Gastrocnemius medialis (tissue), 4 donors: ENCODE measurements around the gene C10orf95. TPM values are rescaled to one million over a fixed set of nuclear protein-coding genes. Genes with fewer than 3 reads are reported as not detected.
A peak's percentile ranks its signal among the peaks of the same experiment; 100 is the strongest.

Experiments used
- ATAC-seq, 2 donors: fragments of 150-250 bp; one replicate each; pipeline ENCODE4 v1.9.1; 2016
- DNase-seq, 2 donors: peaks; one replicate each; pipeline ENCODE4 v3.0.0-alpha.2; 2019
- H3K27ac ChIP-seq, 4 donors: fragments of 200-600 bp; sonication (generic); 1 replicate in 1 of 4; 2 replicates in 3 of 4; pipeline ENCODE4 v1.5.1; 2016 to 2018; ENCODE audit warnings: mild to moderate bottlenecking in 2 of 4, moderate library complexity in 1 of 4
- H3K27me3 ChIP-seq, 3 donors: fragments of 200-600 bp; sonication (generic) in 2 of 3; 1 replicate in 1 of 3; 2 replicates in 2 of 3; pipeline versions ENCODE4 v1.5.1 to v1.6.0; 2016 to 2019; ENCODE audit warnings: mild to moderate bottlenecking in 1 of 3, moderate library complexity in 1 of 3
- H3K36me3 ChIP-seq, 2 donors: fragments of 200-600 bp; sonication (generic) in 1 of 2; one replicate each; pipeline ENCODE4 v1.5.1; 2017 to 2018
- H3K4me1 ChIP-seq, 2 donors: fragments of 200-600 bp; sonication (generic) in 1 of 2; one replicate each; pipeline ENCODE4 v1.5.1; 2016 to 2017; ENCODE audit warnings: mild to moderate bottlenecking in 2 of 2
- H3K4me3 ChIP-seq, 4 donors: fragments of 200-600 bp; sonication (generic) in 3 of 4; 1 replicate in 1 of 4; 2 replicates in 3 of 4; pipeline ENCODE4 v1.5.1; 2016 to 2019; ENCODE audit warnings: mild to moderate bottlenecking in 2 of 4
- H3K9me3 ChIP-seq, 3 donors: fragments of 200-600 bp; sonication (generic) in 2 of 3; 1 replicate in 1 of 3; 2 replicates in 2 of 3; pipeline ENCODE4 v1.5.1; 2016 to 2019
- CTCF ChIP-seq, 5 experiments: fragments of 450-650 bp in 3 of 5; fragments of 200-600 bp in 2 of 5; sonication (generic) in 2 of 5; IDR thresholded peaks in 4 of 5; conservative IDR thresholded peaks in 1 of 5; 1 replicate in 4 of 5; 2 replicates in 1 of 5; pipeline ENCODE4 v1.5.1; 2016 to 2019; ENCODE audit warnings: antibody characterized with exemption in 5 of 5, mild to moderate bottlenecking in 3 of 5, moderate library complexity in 3 of 5
- POLR2A ChIP-seq, 2 donors: fragments of 450-650 bp; IDR thresholded peaks; one replicate each; pipeline ENCODE4 v1.6.1; 2017; ENCODE audit warnings: antibody characterized with exemption in 2 of 2, mild to moderate bottlenecking in 2 of 2, moderate library complexity in 2 of 2
- in situ Hi-C, 4 donors: fragments of 200-750 bp; cut with MboI; loops; one replicate each; pipeline versions ENCODE4 v1.15.0 to v1.8.0; 2017; ENCODE audit warnings: low sequenced_read_pairs in 4 of 4
- intact Hi-C: fragments of 100-400 bp; cut with DNase I; formaldehyde crosslinking; loops from one replicate; pipeline ENCODE4 v1.15.1; 2023; ENCODE audit warnings: low total_unique reads
- total RNA-seq, 4 donors: library from RNA; depleted of rRNA; stranded (reverse); fragments of >200 nt; gene quantifications; one replicate each; pipeline versions ENCODE4 v1.1.0 to v1.2.3, GENCODE V29; 2016

C10orf95 gene
- total RNA-seq, 4 donors from 2014 or later: not detected

- H3K4me3 ChIP-seq: peak overlapping the region; percentile 54 to 77 (median 64)
- peaks cover 15 to 19% of the 10 kb centered on the region in 2 donors for H3K4me1 ChIP-seq
- intact Hi-C loops (loop anchor here (1.0 to 2.0 kb wide), 2 partner anchors 17 to 29 kb away; partner anchors contain the start of gene CUEDC2), in situ Hi-C loops (no loop called here)
- H3K9me3 ChIP-seq: no peaks in the 10 kb centered on the region
- peak; percentile 85 to 93 for DNase-seq
- TF ChIP-seq CTCF (IDR thresholded peaks at IDR 0.05 in 4 of 5, conservative IDR thresholded peaks at IDR 0.05 in 1 of 5) (no peak), POLR2A (IDR thresholded peaks at IDR 0.05) (peak; percentile 70 to 71)
- H3K27me3 ChIP-seq: no peaks in the 10 kb centered on the region
- no peaks in the 10 kb centered on the region for H3K36me3 ChIP-seq
- H3K27ac ChIP-seq: peak overlapping the region; percentile 44 to 74 (median 62)
- peak; percentile 89 to 94 for ATAC-seq
These were observed 10.1 kb upstream of the C10orf95 start for GRCh38 chr10:102461187-102462054.

GRCh38 chr10:102460836-102461186, 9.5 kb upstream of the C10orf95 start:
- intact Hi-C loops (loop anchor here (1.0 to 2.0 kb wide), 2 partner anchors 18 to 29 kb away; partner anchors contain the start of gene CUEDC2), in situ Hi-C loops (no loop called here)
- TF ChIP-seq CTCF (IDR thresholded peaks at IDR 0.05 in 4 of 5, conservative IDR thresholded peaks at IDR 0.05 in 1 of 5) (no peak), POLR2A (IDR thresholded peaks at IDR 0.05) (no peak)
- Histone ChIP-seq H3K27me3 (no peaks in the 10 kb centered on the region), H3K36me3 (no peaks in the 10 kb centered on the region), H3K9me3 (no peaks in the 10 kb centered on the region), H3K27ac (peak overlapping the region in 3 of 4 donors; percentile 44 to 74 (median 55)), H3K4me1 (peaks cover 15 to 19% of the 10 kb centered on the region in 2 donors), H3K4me3 (peak overlapping the region; percentile 54 to 77 (median 64))
- DNase-seq (no peak), ATAC-seq (peak; percentile 28 to 43)

GRCh38 chr10:102458656-102459055, 7.3 kb upstream of the C10orf95 start:
- Histone ChIP-seq H3K4me3 (no peak overlapping the region), H3K36me3 (no peaks in the 10 kb centered on the region), H3K4me1 (peaks cover 15 to 19% of the 10 kb centered on the region in 2 donors), H3K27me3 (no peaks in the 10 kb centered on the region), H3K9me3 (no peaks in the 10 kb centered on the region), H3K27ac (no peak overlapping the region)
- TF ChIP-seq POLR2A (IDR thresholded peaks at IDR 0.05) (no peak), CTCF (IDR thresholded peaks at IDR 0.05 in 4 of 5, conservative IDR thresholded peaks at IDR 0.05 in 1 of 5) (no peak)
- DNase-seq (no peak), ATAC-seq (no peak)
- intact Hi-C loops: no loop called here
- in situ Hi-C loops: no loop called here

GRCh38 chr10:102457591-102458150, 6.3 kb upstream of the C10orf95 start:
- Histone ChIP-seq H3K9me3 (no peaks in the 10 kb centered on the region), H3K4me3 (no peak overlapping the region), H3K27me3 (no peaks in the 10 kb centered on the region), H3K36me3 (no peaks in the 10 kb centered on the region), H3K27ac (no peak overlapping the region), H3K4me1 (peaks cover 15 to 21% of the 10 kb centered on the region in 2 donors)
- TF ChIP-seq POLR2A (IDR thresholded peaks at IDR 0.05) (no peak), CTCF (IDR thresholded peaks at IDR 0.05 in 4 of 5, conservative IDR thresholded peaks at IDR 0.05 in 1 of 5) (no peak)
- ATAC-seq (no peak), DNase-seq (no peak)
- intact Hi-C loops (no loop called here), in situ Hi-C loops (no loop called here)
